A549 (cell line): ENCODE data around the gene UBE2G2. TPM values are rescaled to one million over a fixed set of nuclear protein-coding genes. Genes with fewer than 3 reads are reported as not detected.

Source experiments
- ATAC-seq, 2 experiments: fragments of 200-7000 bp in 1 of 2; fragments of >200 bp in 1 of 2; cut with Nextera tagmentation in 1 of 2; cut with Tn5 transposase in 1 of 2; 3 replicates each; pipeline versions ENCODE4 v1.8.0 to v1.9.1; 2018 to 2020; ENCODE audit warnings: mild to moderate bottlenecking in 1 of 2, moderate library complexity in 1 of 2
- CTCF ChIA-PET: fragments of 300-600 bp; sonication (Branson Sonifier 250); formaldehyde crosslinking; extraction: SDS; loops from one replicate; lab custom pipeline; 2021; ENCODE audit warnings: antibody characterized with exemption, inconsistent platforms; lab: Yijun Ruan, JAX
- POLR2A ChIA-PET: fragments of 350-600 bp; formaldehyde crosslinking; extraction: SDS; loops from one replicate; lab custom pipeline; 2021; ENCODE audit warnings: antibody characterized with exemption, inconsistent platforms; lab: Yijun Ruan, JAX
- DNase-seq, 2 experiments: peaks; one replicate each; pipeline versions ENCODE4 v3.0.0 to v3.0.0-alpha.2; 2011 to 2016; ENCODE audit warnings: low read depth in 1 of 2, low spot score in 1 of 2
- FAIRE-seq: peaks from 2 replicates; lab custom pipeline; 2011; peaks lifted over from hg19 to GRCh38; lab: Jason Lieb, UNC
- H3K27ac ChIP-seq, 2 experiments: fragments of >200 bp; sonication (Bioruptor Twin); formaldehyde crosslinking; 3 replicates each; pipeline ENCODE4 v1.5.1; 2016 to 2017
- H3K4me1 ChIP-seq: fragments of >200 bp; sonication (Bioruptor Twin); formaldehyde crosslinking; 3 replicates; pipeline ENCODE4 v1.6.1; 2016
- H3K4me2 ChIP-seq: fragments of >200 bp; sonication (Bioruptor Twin); formaldehyde crosslinking; 3 replicates; pipeline ENCODE4 v1.6.1; 2016
- H3K4me3 ChIP-seq: fragments of >200 bp; sonication (Bioruptor Twin); formaldehyde crosslinking; 3 replicates; pipeline ENCODE4 v1.5.1; 2016
- H3K9me3 ChIP-seq: fragments of >200 bp; sonication (Bioruptor Twin); formaldehyde crosslinking; 3 replicates; pipeline ENCODE4 v1.6.1; 2016
- BHLHE40 ChIP-seq: IDR thresholded peaks from 2 replicates; pipeline ENCODE4 v1.6.1; 2012; ENCODE audit warnings: low read depth, low read length, inconsistent platforms
- CBX2 ChIP-seq: fragments of 200-600 bp; sonication (generic); IDR thresholded peaks from 2 replicates; pipeline ENCODE4 v1.6.1; 2016; ENCODE audit warnings: low read depth, mild to moderate bottlenecking, borderline replicate concordance
- CBX8 ChIP-seq: fragments of 200-600 bp; sonication (generic); IDR thresholded peaks from 2 replicates; pipeline ENCODE4 v1.6.1; 2016
- CHD2 ChIP-seq: fragments of 150-350 bp; IDR thresholded peaks from 2 replicates; pipeline ENCODE4 v1.6.1; 2014; ENCODE audit warnings: low read length; ENCODE audit not compliant: partially characterized antibody
- CHD4 ChIP-seq: fragments of 200-600 bp; sonication (generic); IDR thresholded peaks from 2 replicates; pipeline ENCODE4 v1.6.1; 2016; ENCODE audit warnings: antibody characterized with exemption, mild to moderate bottlenecking, borderline replicate concordance
- ELK1 ChIP-seq: fragments of 150-350 bp; IDR thresholded peaks from 2 replicates; pipeline ENCODE4 v1.6.1; 2014; ENCODE audit warnings: low read depth, mild to moderate bottlenecking, low read length
- EP300 ChIP-seq, 2 experiments: fragments of >200 bp; sonication (Bioruptor Twin); formaldehyde crosslinking; IDR thresholded peaks; 2 replicates in 1 of 2; 3 replicates in 1 of 2; pipeline ENCODE4 v1.6.1; 2016 to 2017
- HDAC2 ChIP-seq: fragments of 200-600 bp; sonication (generic); IDR thresholded peaks from 2 replicates; pipeline ENCODE4 v1.6.1; 2016
- HEYL ChIP-seq: fragments of 250-450 bp; sonication (Bioruptor Pico); IDR thresholded peaks from 2 replicates; pipeline ENCODE4 v1.8.0; 2021; ENCODE audit warnings: mild to moderate bottlenecking, moderate library complexity
- HMGXB4 ChIP-seq: fragments of 250-450 bp; sonication (Bioruptor Pico); IDR thresholded peaks from 2 replicates; pipeline ENCODE4 v1.5.0; 2021; ENCODE audit warnings: mild to moderate bottlenecking, moderate library complexity, borderline replicate concordance
- HOXB13 ChIP-seq: fragments of 250-450 bp; sonication (Bioruptor Pico); IDR thresholded peaks from 2 replicates; pipeline ENCODE4 v1.5.0; 2020; ENCODE audit warnings: low read depth, mild to moderate bottlenecking, moderate library complexity
- JUNB ChIP-seq: fragments of >200 bp; sonication (Bioruptor Twin); formaldehyde crosslinking; IDR thresholded peaks from 2 replicates; pipeline ENCODE4 v1.6.1; 2016
- KDM1A ChIP-seq: fragments of 200-600 bp; sonication (generic); IDR thresholded peaks from 2 replicates; pipeline ENCODE4 v1.6.1; 2016; ENCODE audit warnings: low read depth, mild to moderate bottlenecking
- MAX ChIP-seq: IDR thresholded peaks from 2 replicates; pipeline ENCODE4 v1.6.1; 2012
- PHF8 ChIP-seq: fragments of 200-600 bp; sonication (generic); IDR thresholded peaks from 2 replicates; pipeline ENCODE4 v1.6.1; 2016; ENCODE audit warnings: low read depth, mild to moderate bottlenecking, antibody characterized with exemption, moderate library complexity, borderline replicate concordance
- RAD21 ChIP-seq, 2 experiments: fragments of >200 bp in 1 of 2; sonication (Bioruptor Twin) in 1 of 2; formaldehyde crosslinking in 1 of 2; IDR thresholded peaks in 1 of 2; conservative IDR thresholded peaks in 1 of 2; 2 replicates in 1 of 2; 3 replicates in 1 of 2; pipeline ENCODE4 v1.6.1; 2012 to 2018; ENCODE audit warnings: inconsistent platforms in 1 of 2
- ZC3H11A ChIP-seq: fragments of 450-650 bp; IDR thresholded peaks from 2 replicates; pipeline ENCODE4 v1.6.1; 2014; ENCODE audit warnings: antibody characterized with exemption, mild to moderate bottlenecking
- ZSCAN20 ChIP-seq: fragments of 250-450 bp; sonication (Bioruptor Pico); IDR thresholded peaks from 2 replicates; pipeline ENCODE4 v1.8.0; 2022; ENCODE audit warnings: mild to moderate bottlenecking, moderate library complexity
- WGBS: methylation state at CpG from one replicate; pipeline ENCODE4 v1.1.6; 2017; ENCODE audit errors: missing lambda C conversion rate; 5-methylcytosine and 5-hydroxymethylcytosine counted together
- polyA plus RNA-seq, 4 experiments: library from polyadenylated mRNA; depleted of rRNA in 3 of 4; stranded (reverse); fragments of >200 nt; fragmentation: RNase III in 1 of 4; extraction: RNeasy Plus Mini Kit Qiagen cat#74134 plus additional on column Dnase treatment in 1 of 4; gene quantifications; 2 replicates in 3 of 4; 3 replicates in 1 of 4; pipeline ENCODE4 v1.2.3, GENCODE V29; 2011 to 2017

UBE2G2 gene
- polyA plus RNA-seq, 2 of the 4 experiments (the other 2 are of a cell fraction): 56.9 to 68.2 TPM

GRCh38 chr21:44724196-44724595, 77.4 kb downstream of the UBE2G2 start:
- Histone ChIP-seq H3K27ac (no peak overlapping the region), H3K9me3 (no peaks in the 10 kb centered on the region), H3K4me3 (no peak overlapping the region), H3K4me1 (no peaks in the 10 kb centered on the region)
- ATAC-seq (no peak), FAIRE-seq (no peak), DNase-seq (no peak)
- WGBS: 62% methylated on average over 7 of the region's 7 CpGs
- ChIA-PET CTCF (no interaction called here), POLR2A (no interaction called here)
- no peak for TF ChIP-seq PHF8
- no peak for TF ChIP-seq CBX8
- no peak for TF ChIP-seq ZC3H11A
- TF ChIP-seq HEYL (CRISPR knock-in tag): no peak
- no peak for TF ChIP-seq HDAC2
- TF ChIP-seq RAD21 (conservative IDR thresholded peaks at IDR 0.05 in 1 of 2, IDR thresholded peaks at IDR 0.05 in 1 of 2): no peak
- no peak for TF ChIP-seq ELK1
- TF ChIP-seq CHD2: no peak
- TF ChIP-seq JUNB: no peak
- TF ChIP-seq EP300 (IDR thresholded peaks at IDR 0.05): no peak
- no peak for TF ChIP-seq CBX2
- no peak for TF ChIP-seq HOXB13
- TF ChIP-seq, all 56 proteins: peak for 0
- no peak overlapping the region for H3K4me2 ChIP-seq

GRCh38 chr21:44723177-44724131, 78.2 kb downstream of the UBE2G2 start:
- TF ChIP-seq ZSCAN20 (CRISPR knock-in tag) (no peak), KDM1A (no peak), CHD4 (no peak), MAX (no peak)
- ATAC-seq: no peak
- CTCF ChIA-PET: no interaction called here
- Histone ChIP-seq H3K9me3 (no peaks in the 10 kb centered on the region), H3K4me3 (no peak overlapping the region), H3K4me1 (no peaks in the 10 kb centered on the region), H3K27ac (no peak overlapping the region), H3K4me2 (no peak overlapping the region)
- POLR2A ChIA-PET: no interaction called here
- no peak for FAIRE-seq
- 60% methylated on average over 37 of the region's 61 CpGs for WGBS
- no peak for DNase-seq

GRCh38 chr21:44722731-44723130, 78.9 kb downstream of the UBE2G2 start:
- CTCF ChIA-PET: interaction anchor here (0.7 kb wide), 1 partner anchor 418 kb away, joined by 3 read pairs; no protein-coding TSS in a partner anchor
- H3K27ac ChIP-seq: no peak overlapping the region
- no peaks in the 10 kb centered on the region for H3K4me1 ChIP-seq
- FAIRE-seq (no peak), ATAC-seq (no peak), DNase-seq (no peak)
- no peak overlapping the region for H3K4me3 ChIP-seq
- POLR2A ChIA-PET: no interaction called here
- 67% methylated on average over 2 of the region's 5 CpGs for WGBS
- TF ChIP-seq HMGXB4 (CRISPR knock-in tag): no peak
- TF ChIP-seq EP300 (IDR thresholded peaks at IDR 0.05): no peak
- TF ChIP-seq BHLHE40: no peak
- no peak overlapping the region for H3K4me2 ChIP-seq
- H3K9me3 ChIP-seq: no peaks in the 10 kb centered on the region
